PC-9 (cell line): ENCODE data around the gene USP10.

ENCODE experiments used
- CTCF ChIP-seq: fragments of 200-600 bp; sonication (generic); conservative IDR thresholded peaks from 2 replicates; pipeline ENCODE4 v1.6.1; 2017; ENCODE audit warnings: mixed run types, antibody characterized with exemption, mild to moderate bottlenecking, moderate library complexity
- EZH2 ChIP-seq: fragments of 200-600 bp; sonication (generic); IDR thresholded peaks from 2 replicates; pipeline ENCODE4 v1.8.0; 2017; ENCODE audit warnings: antibody characterized with exemption, low read depth

GRCh38 chr16:84654238-84654637, 45.6 kb upstream of the USP10 start:
- no peak for TF ChIP-seq CTCF
- no peak for TF ChIP-seq EZH2
